Endometrial microvascular endothelial cells (primary cell): ENCODE results near the gene FYN. TPM values are rescaled to one million over a fixed set of nuclear protein-coding genes. Genes with fewer than 3 reads are reported as not detected.

Experiments
- in situ Hi-C: cut with HindIII; loops from 2 replicates; pipeline ENCODE4 v1.10.0; 2017; ENCODE audit warnings: low sequenced_read_pairs, low pct_unique_long_range_greater_than_20kb; ENCODE audit errors: inconsistent ontology term
- total RNA-seq: library from RNA; depleted of rRNA; stranded (reverse); fragments of >200 nt; gene quantifications from one replicate; pipeline ENCODE4 v1.2.3, GENCODE V29; 2015; ENCODE audit errors: inconsistent ontology term

Gene FYN
- total RNA-seq, 1 donor from 2014 or later, result 117 TPM

GRCh38 chr6:111710439-111710838 is 162.8 kb downstream of the FYN start:
- in situ Hi-C loops, result no loop called here

- in situ Hi-C loops, result no loop called here
Observed at GRCh38 chr6:111709615-111710398, 163.4 kb downstream of the FYN start.

GRCh38 chr6:111709201-111709600 is 164.1 kb downstream of the FYN start:
- in situ Hi-C loops, result no loop called here

GRCh38 chr6:111707773-111708172 is 165.5 kb downstream of the FYN start:
- in situ Hi-C loops, result no loop called here

- in situ Hi-C loops, result no loop called here
Observed at GRCh38 chr6:111706841-111707391, 166.3 kb downstream of the FYN start.

GRCh38 chr6:111703723-111704122 is 169.5 kb downstream of the FYN start:
- in situ Hi-C loops, result no loop called here

GRCh38 chr6:111702268-111702667 is 171.0 kb downstream of the FYN start:
- in situ Hi-C loops, result no loop called here

- in situ Hi-C loops, result no loop called here
Observed at GRCh38 chr6:111701146-111701545, 172.1 kb downstream of the FYN start.

GRCh38 chr6:111700135-111700690 is 173.0 kb downstream of the FYN start:
- in situ Hi-C loops, result no loop called here

GRCh38 chr6:111699123-111699522 is 174.1 kb downstream of the FYN start:
- in situ Hi-C loops, result no loop called here

- in situ Hi-C loops, result no loop called here
Observed at GRCh38 chr6:111696814-111697213, 176.4 kb downstream of the FYN start.

GRCh38 chr6:111692327-111693164 is 180.7 kb downstream of the FYN start:
- in situ Hi-C loops, result no loop called here

GRCh38 chr6:111691345-111692225 is 181.7 kb downstream of the FYN start:
- in situ Hi-C loops, result no loop called here

- in situ Hi-C loops, result no loop called here
Observed at GRCh38 chr6:111689946-111690345, 183.3 kb downstream of the FYN start.

- in situ Hi-C loops, result no loop called here
Observed at GRCh38 chr6:111689419-111689818, 183.8 kb downstream of the FYN start.

- in situ Hi-C loops, result no loop called here
Observed at GRCh38 chr6:111688331-111688730, 184.9 kb downstream of the FYN start.

- in situ Hi-C loops, result no loop called here
Observed at GRCh38 chr6:111687652-111688051, 185.6 kb downstream of the FYN start.

GRCh38 chr6:111686932-111687266 is 186.4 kb downstream of the FYN start:
- in situ Hi-C loops, result no loop called here
